ENCODE data around the gene FAM236A. TPM values are rescaled to one million over a fixed set of nuclear protein-coding genes. Genes with fewer than 3 reads are reported as not detected.
"Not testable (repeated sequence)": the region's sequence is repeated elsewhere in the genome, so short reads cannot be mapped to it uniquely, and the experiment has no call there.

Gene FAM236A
- not detected in 2 replicates for total RNA-seq (2014; rRNA removed; shearing (Covaris generic))

DNA sequence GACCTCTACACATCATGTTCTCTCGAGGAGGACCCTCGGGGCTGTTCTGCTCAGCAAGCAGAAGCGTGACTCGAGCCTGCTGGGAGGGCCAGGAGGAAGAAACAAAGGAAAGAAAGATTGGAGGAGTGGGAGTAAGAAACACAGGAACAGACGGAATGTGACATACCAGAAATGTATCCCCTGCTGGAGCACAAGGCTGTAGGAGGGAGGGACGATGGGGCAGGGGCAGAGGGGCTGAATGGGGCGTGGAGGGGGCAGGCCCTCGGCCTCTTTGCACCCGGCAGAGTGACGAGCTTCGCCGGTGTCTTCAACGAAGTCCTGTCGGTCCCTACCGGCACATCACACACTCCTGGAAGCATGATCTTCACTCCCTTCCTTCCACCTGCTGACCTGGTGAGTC, at the start of gene FAM236A:
Gene FAM236A (plus strand): TSS at position 301 of the 400 bp plus-strand sequence. CDS start 57 bp downstream, at position 358.
- DNase-seq (ENCODE audit: low spot score): not testable (repeated sequence)

DNA sequence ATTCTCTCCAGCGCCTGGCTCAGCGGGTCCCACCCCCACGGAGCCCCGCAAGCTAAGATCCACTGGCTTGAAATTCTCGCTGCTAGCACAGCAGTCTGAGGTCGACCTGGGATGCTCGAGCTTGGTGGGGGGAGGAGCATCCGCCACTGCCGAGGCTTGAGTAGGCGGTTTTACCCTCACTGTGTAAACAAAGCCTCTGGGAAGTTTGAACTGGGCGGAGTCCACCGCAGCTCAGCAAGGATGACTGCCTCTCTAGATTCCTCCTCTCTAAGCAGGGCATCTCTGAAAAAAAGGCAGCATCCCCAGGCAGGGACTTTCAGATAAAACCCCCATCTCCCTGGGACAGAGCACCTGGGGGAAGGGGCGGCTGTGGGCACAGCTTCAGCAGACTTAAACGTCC, 48.3 kb upstream of the FAM236A start:
- DNase-seq (ENCODE audit: low spot score): not testable (repeated sequence)

DNA sequence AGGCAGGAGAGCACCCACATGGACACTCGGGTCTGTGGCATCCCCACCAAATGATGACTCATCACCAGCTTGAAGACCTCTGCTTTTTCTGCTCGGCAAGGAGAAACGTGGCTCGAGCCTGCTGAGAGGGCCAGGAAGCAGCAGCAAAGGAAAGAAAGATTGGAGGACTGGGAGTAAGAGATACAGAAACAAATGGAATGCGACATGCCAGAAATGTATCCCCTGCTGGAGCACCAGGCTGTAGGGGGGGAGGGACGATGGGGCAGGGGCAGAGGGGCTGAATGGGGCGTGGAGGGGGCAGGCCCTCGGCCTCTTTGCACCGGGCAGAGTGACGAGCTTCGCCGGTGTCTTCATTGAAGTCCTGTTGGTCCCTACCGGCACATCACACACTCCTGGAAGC, 25.7 kb upstream of the FAM236A start, which contains the start of gene FAM236C:
Gene FAM236C (plus strand): TSS at position 301 of the 400 bp plus-strand sequence. CDS start 100 bp downstream, outside the sequence.
- DNase-seq (ENCODE audit: low spot score): not testable (repeated sequence)

DNA sequence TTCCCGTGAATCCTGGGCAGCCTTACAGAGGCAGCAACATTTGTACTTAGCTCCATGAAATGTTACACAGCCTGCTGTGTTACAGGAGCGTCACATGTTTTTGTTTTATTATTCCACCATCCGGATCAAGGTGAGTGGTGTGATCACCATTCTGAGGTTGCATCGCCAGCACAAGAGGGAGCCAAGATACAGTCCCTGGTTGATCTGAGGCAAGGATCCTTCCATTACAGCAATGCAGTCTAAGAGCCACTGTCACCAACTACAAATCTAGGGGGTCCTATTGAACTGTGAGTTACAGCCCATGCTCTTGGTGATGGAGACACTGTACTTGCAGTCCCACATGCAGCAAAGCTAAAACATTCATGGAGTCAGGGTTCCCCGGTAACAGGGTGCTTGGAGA, 21.9 kb upstream of the FAM236A start:
- not testable (repeated sequence) for DNase-seq (ENCODE audit: low spot score)

DNA sequence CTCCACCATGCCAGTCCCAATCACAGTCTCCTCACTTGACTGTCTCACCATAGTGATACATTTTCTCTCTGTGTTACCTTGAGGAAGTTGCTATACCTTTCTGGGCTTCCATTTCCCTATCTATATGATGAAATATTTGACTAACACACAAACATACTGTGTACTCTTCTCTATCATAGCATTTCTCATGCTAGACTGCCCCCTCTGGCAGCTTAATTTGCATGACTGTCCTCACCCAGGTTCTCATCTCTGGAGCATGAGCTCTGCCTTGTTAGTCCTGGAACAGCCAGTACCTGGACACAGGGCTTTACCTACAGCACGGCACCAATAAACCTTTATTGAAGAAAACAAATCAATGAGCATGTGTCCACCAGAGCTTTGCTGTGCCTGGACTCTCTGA, 5.7 kb upstream of the FAM236A start:
- not testable (repeated sequence) for DNase-seq (ENCODE audit: low spot score)

DNA sequence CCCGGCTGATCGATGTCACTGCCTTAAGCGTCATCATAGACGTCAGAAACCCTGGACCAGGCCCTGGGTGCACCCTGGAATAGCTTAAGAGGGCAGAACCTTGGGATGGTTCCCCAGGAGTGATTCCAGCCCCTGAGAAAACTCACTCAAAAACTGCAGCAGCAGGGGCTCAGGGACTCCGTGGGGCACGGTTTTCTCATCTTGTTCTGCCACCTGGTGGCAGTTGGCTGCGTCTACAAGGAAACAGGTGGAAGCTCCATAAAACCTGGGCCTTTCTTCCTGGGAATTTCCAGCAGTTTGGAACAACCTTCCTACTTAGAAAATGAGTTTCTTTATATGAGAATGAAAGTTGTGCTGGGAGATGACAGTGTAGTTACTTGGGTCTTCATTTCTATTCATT, 1.6 kb upstream of the FAM236A start:
- DNase-seq (ENCODE audit: low spot score): not testable (repeated sequence)

DNA sequence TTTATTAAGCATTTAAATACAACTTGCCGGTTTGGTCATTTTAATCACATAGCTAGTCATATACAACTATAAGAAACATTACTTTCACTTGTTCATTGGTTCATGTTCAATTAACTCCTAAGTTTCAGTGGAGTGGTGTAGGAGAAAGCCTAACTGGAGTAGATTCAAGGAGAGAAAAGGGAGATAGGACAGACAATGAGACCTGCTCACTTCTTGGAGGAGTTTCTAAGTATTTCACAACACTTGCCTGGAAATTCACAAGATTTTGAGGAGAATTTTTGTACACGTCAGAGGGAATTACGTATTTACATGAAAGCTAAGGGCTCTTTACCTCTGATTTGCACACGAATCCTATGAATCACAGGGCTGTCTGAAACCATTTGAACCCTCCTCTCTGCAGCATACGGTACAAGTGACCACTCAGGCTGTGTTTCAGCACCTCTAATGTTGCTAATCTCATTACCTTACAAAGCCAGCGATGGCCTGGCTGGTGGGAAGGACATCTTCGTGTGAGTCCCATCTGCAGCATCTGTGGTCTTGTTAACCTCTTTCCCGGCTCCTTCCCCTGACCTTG, 1.0 kb upstream of the FAM236A start:
- DNase-seq (ENCODE audit: low spot score): not testable (repeated sequence)

DNA sequence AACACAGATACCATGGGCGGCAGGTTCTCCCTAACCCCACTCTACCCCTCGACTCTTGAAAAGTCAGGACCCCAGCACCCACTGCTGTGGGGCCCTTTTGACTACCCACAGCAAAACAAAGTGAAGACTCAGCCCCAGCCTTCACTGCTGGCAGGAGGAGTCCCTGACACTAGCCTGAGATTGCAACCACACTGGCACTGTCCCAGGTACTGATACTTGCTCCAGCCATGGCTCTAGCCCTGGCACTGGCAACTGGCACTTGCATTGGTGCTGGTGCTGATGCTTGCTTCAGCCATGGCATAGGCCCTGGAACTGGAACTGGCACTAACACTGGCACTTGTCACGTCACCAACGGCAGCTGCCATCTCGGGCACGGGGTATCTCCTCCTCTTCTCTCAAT, 4.3 kb downstream of the FAM236A start:
- DNase-seq (ENCODE audit: low spot score): not testable (repeated sequence)

DNA sequence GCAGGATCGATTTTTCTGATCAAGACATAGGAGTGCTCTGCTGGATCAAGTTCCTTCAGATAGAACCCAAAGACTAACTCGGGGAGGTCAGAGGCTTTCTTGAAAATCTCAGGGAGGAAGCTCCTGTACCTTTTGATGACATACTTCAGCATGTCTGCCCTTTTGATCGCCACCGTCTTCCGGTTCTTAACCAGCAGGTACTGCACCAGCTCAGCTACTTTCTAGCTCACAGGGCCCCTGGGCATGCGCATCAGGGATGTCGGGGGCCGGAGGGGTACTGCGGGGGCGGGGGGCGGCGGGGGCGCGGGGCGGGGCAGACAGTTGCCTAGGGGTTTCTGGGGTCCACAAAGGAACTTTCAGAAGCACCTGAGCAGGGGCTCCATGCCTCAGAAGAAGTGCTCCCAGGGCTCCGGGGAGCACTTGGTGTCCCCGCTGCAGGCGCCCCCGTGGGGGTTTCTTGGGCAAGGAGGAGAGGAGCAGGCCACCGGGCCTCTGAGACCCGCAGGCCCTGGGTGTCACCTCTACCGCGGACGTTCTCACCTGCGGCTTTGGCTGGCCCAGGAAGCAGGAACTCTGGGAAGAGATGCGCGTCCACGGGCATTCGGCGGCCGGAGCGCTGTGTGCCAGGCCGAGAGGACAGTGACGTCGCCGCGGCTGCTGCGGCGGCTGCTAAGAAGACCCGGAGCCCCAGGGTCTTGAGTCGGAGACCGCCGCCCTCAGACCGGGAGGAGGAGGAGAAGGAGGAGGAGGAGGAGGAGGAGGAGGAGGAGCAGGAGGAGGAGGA, 5.2 kb downstream of the FAM236A start:
- not testable (repeated sequence) for DNase-seq (ENCODE audit: low spot score)

DNA sequence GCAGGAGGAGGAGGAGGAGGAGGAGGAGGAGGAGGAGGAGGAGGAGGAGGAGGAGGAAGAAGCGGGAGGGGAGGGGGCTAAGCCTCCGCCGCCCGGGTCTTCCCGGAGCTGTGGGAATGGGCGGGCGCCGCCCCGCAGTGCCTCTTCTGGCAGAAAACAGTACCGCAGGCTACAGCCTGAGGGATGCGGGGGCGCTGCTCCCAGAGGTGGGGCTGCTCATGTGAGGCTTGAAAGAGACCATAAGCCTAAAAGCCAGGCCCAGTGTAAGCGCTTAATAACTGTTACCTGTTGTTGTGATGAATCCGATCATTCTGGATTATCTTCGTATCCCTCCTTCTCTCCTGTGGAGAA, 5.8 kb downstream of the FAM236A start, which contains the start of gene DMRTC1:
Gene DMRTC1 (minus strand): TSS at position 19 of the 351 bp plus-strand sequence. CDS start 68,143 bp downstream, outside the sequence.
- DNase-seq (ENCODE audit: low spot score): not testable (repeated sequence)

DNA sequence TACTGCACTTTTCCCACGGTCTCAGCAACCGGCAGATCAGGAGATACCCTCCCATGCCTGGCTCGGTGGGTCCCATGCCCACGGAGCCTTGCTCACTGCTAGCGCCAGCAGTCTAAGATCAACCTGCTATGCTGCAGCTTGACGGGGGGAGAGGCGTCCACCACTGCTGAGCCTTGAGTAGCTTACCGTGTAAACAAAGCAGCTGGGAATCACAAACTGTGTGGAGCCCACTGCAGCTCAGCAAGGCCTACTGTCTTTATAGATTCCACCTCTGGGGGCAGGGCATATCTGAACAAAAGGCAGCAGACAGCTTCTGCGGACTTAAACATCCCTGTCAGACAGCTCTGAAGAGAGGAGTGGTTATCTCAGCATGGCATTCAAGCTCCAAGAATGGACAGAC, 22.0 kb downstream of the FAM236A start:
- not testable (repeated sequence) for DNase-seq (ENCODE audit: low spot score)

DNA sequence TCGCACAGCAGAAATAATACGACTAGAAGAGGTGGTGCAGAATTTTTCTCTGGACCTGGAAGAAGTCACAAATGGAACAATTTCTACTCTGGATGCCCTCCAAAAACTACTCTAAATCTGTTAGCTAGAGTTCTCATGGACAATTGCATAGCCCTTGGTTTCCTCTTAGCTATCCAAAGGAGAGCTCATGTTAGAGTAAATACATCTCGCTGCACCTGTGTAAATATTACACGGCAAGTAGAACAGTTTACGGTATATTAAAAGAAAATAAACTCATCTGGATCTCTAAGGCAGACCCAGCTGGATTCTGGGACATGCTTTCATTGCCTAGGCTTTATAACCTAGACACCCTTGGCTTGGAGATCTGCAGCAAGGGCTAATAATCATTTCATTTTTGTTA, 33.9 kb downstream of the FAM236A start:
- DNase-seq (ENCODE audit: low spot score): not testable (repeated sequence)

DNA sequence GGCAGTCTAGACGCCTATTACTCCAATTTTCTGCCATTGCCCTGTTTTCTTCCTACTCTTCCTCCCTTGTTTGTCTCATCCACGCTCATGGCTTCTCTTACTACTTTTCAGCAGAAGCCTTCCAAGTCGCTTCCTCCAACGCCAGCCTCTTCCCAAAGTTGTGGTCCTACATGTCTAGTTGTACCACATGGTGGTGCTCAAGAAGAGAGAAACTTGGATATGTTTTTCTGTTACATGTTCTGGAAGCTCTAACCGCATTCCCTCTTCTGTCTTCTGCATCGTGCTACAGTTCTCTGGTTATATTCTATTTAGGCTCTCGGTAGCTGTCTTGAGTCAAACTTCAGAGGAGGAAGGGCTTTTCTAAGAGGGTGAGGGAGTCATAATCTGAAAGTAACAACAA, 36.9 kb downstream of the FAM236A start:
- not testable (repeated sequence) for DNase-seq (ENCODE audit: low spot score)

DNA sequence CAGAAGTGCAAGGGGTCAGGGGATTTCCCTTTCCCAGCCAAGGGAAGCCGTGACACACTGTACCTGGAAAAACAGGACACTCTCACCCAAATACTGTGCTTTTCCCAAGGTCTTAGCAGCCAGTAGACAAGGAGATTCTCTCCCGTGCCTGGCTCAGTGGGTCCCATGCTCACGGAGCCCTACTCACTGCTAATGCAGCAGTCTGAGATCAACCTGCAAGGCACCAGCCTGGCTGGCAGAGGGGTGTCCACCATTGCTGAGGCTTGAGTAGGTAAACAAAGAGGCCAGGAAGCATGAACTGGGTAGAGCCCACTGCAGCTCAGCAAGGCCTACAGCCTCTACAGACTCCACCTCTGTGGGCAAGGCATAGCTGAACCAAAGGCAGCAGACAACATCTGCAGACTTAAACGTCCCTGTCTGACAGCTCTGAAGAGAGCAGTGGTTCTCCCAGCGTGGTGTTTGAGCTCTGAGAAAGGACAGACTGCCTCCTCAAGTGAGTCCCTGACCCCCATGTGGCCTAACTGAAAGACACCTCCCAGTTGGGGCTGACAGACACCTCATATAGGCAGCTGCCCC, 43.0 kb downstream of the FAM236A start:
- not testable (repeated sequence) for DNase-seq (ENCODE audit: low spot score)

Other genes with a start within 250 kb of the FAM236A start
- gene PHKA1, start 223.9 kb upstream of the FAM236A start, total RNA-seq (2014; rRNA removed; shearing (Covaris generic)): 4.8 and 5.9 TPM in 2 replicates
- gene DMRTC1B, start 161.3 kb upstream of the FAM236A start, total RNA-seq (2014; rRNA removed; shearing (Covaris generic)): not detected in 2 replicates
- gene FAM236B, start 155.5 kb upstream of the FAM236A start, total RNA-seq (2014; rRNA removed; shearing (Covaris generic)): not detected in 2 replicates
- not detected in 2 replicates for gene FAM236D, start 130.0 kb upstream of the FAM236A start, total RNA-seq (2014; rRNA removed; shearing (Covaris generic))
- not detected in 2 replicates for gene FAM236C, start 25.6 kb upstream of the FAM236A start, total RNA-seq (2014; rRNA removed; shearing (Covaris generic))
- not detected in 2 replicates for gene DMRTC1, start 5.6 kb downstream of the FAM236A start, total RNA-seq (2014; rRNA removed; shearing (Covaris generic))
- gene PABPC1L2B, start 64.7 kb downstream of the FAM236A start, total RNA-seq (2014; rRNA removed; shearing (Covaris generic)): not detected in 2 replicates
- gene PABPC1L2A, start 141.3 kb downstream of the FAM236A start, total RNA-seq (2014; rRNA removed; shearing (Covaris generic)): not detected in 2 replicates